K562 (cell line): ENCODE measurements around the gene NCOA3. TPM values are rescaled to one million over a fixed set of nuclear protein-coding genes. Genes with fewer than 3 reads are reported as not detected.

Source experiments
- CUX1 ChIP-seq: fragments of 200-800 bp; sonication (Bioruptor generic); IDR thresholded peaks from 2 replicates; pipeline ENCODE4 v1.6.1; 2016; ENCODE audit warnings: missing genetic modification characterization, missing compliant biosample characterization
- ETS1 ChIP-seq: conservative IDR thresholded peaks from 2 replicates; pipeline ENCODE4 v1.6.1; 2011; ENCODE audit warnings: low read depth, mild to moderate bottlenecking, low read length; ENCODE audit not compliant: control insufficient read depth
- HINFP ChIP-seq: fragments of 450-650 bp; conservative IDR thresholded peaks from 2 replicates; pipeline ENCODE4 v1.6.1; 2016; ENCODE audit warnings: missing genetic modification characterization, low read depth, mild to moderate bottlenecking, control low read depth, missing compliant biosample characterization
- KLF16 ChIP-seq: IDR thresholded peaks from 2 replicates; pipeline ENCODE4 v1.6.1; 2016; ENCODE audit warnings: antibody characterized with exemption
- MAFK ChIP-seq: IDR thresholded peaks from 2 replicates; pipeline ENCODE4 v1.6.1; 2011; ENCODE audit warnings: low read length, improper control_type of control experiment
- NBN ChIP-seq: fragments of 450-650 bp; IDR thresholded peaks from 2 replicates; pipeline ENCODE4 v1.6.1; 2016; ENCODE audit warnings: low read depth, mild to moderate bottlenecking
- NR2C2 ChIP-seq, 2 experiments: fragments of 200-800 bp in 1 of 2; sonication (Bioruptor generic) in 1 of 2; sonication (generic) in 1 of 2; formaldehyde crosslinking in 1 of 2; IDR thresholded peaks; 2 replicates each; pipeline versions ENCODE4 v1.6.1 to v1.8.0; 2016 to 2022; ENCODE audit warnings: mild to moderate bottlenecking in 1 of 2, missing compliant biosample characterization in 1 of 2, missing genetic modification characterization in 1 of 2, missing genetic modification reagents in 1 of 2
- PHF21A ChIP-seq: fragments of 450-650 bp; IDR thresholded peaks from 2 replicates; pipeline ENCODE4 v1.6.1; 2017; ENCODE audit warnings: low read depth, borderline replicate concordance
- PRMT5 ChIP-seq: sonication (generic); formaldehyde crosslinking; IDR thresholded peaks from 2 replicates; pipeline ENCODE4 v1.5.0; 2020; ENCODE audit warnings: missing genetic modification reagents
- ZBTB11 ChIP-seq, 3 experiments: fragments of 200-800 bp in 1 of 3; fragments of 250-450 bp in 1 of 3; fragments of 450-650 bp in 1 of 3; sonication (Bioruptor Pico) in 1 of 3; sonication (Bioruptor generic) in 1 of 3; formaldehyde crosslinking in 1 of 3; IDR thresholded peaks; 2 replicates each; pipeline versions ENCODE4 v1.6.1 to v1.8.0; 2016 to 2022; ENCODE audit warnings: mild to moderate bottlenecking in 2 of 3, missing genetic modification characterization in 2 of 3, missing compliant biosample characterization in 1 of 3, moderate library complexity in 1 of 3
- ZNF140 ChIP-seq: fragments of 250-450 bp; sonication (Bioruptor Pico); IDR thresholded peaks from 2 replicates; pipeline ENCODE4 v1.8.0; 2021; ENCODE audit warnings: moderate library complexity, mild to moderate bottlenecking, inconsistent platforms
- ZNF408 ChIP-seq: fragments of 250-450 bp; sonication (Bioruptor Pico); IDR thresholded peaks from 2 replicates; pipeline ENCODE4 v1.4.0; 2020; ENCODE audit warnings: low read depth, mild to moderate bottlenecking, moderate library complexity
- ZNF586 ChIP-seq: fragments of 450-650 bp; formaldehyde crosslinking; conservative IDR thresholded peaks from 2 replicates; pipeline ENCODE4 v1.4.0; 2020; ENCODE audit warnings: mild to moderate bottlenecking, moderate library complexity
- ZNF76 ChIP-seq: fragments of 250-450 bp; sonication (Bioruptor Pico); IDR thresholded peaks from 2 replicates; pipeline ENCODE4 v1.4.0; 2020; ENCODE audit warnings: mild to moderate bottlenecking, moderate library complexity, borderline replicate concordance
- polyA plus RNA-seq, 8 experiments: library from polyadenylated mRNA; depleted of rRNA in 4 of 8; stranded (reverse) in 5 of 8; unstranded in 3 of 8; fragments of >200 nt; fragmentation: Nextera tagmentation in 2 of 8; fragmentation: Illumina TruSeq in 1 of 8; extraction: Ambion mirVana in 2 of 8; extraction: Trizol in 1 of 8; gene quantifications; 2 replicates each; pipeline versions ENCODE4 v1.2.1 to v1.2.3, GENCODE V29; 2011 to 2014; ENCODE audit warnings: inconsistent platforms in 1 of 8, missing spikeins in 1 of 8
- total RNA-seq, 7 experiments: library from RNA; depleted of rRNA in 6 of 7; stranded (reverse); fragments of >200 nt in 6 of 7; fragmentation: Illumina TruSeq in 2 of 7; extraction: Trizol in 2 of 7; gene quantifications; 2 replicates each; pipeline versions ENCODE4 v1.2.1 to v1.2.3, GENCODE V29; 2011 to 2021; ENCODE audit warnings: low replicate concordance in 1 of 7

Gene NCOA3
- total and polyA plus RNA-seq, 9 of the 15 experiments (the other 6 are each of a cell fraction or from before 2014, with no cell fraction given), result 3.2 to 24.3 (median 14.4) TPM

- TF ChIP-seq ZNF76 (CRISPR knock-in tag) (no peak), ETS1 (no peak), MAFK (no peak), NR2C2 (CRISPR knock-in tag; IDR thresholded peaks at IDR 0.05) (no peak), NR2C2 (tag; IDR thresholded peaks at IDR 0.05) (no peak), ZNF586 (CRISPR knock-in tag) (no peak), PHF21A (no peak), PRMT5 (no peak), HINFP (tag) (no peak), CUX1 (CRISPR knock-in tag) (no peak), ZNF408 (no peak), ZNF140 (no peak), ZBTB11 (CRISPR knock-in tag; IDR thresholded peaks at IDR 0.05) (peak in 1 of 3 experiments; percentile 84; a peak in 1 of 6 replicates), NBN (no peak), KLF16 (peak; percentile 37; the same call in 1 of the 2 replicates)
Observed at GRCh38 chr20:47663354-47664067, 161.8 kb downstream of the NCOA3 start (continued).
